GM12878 (cell line): Measurements from ENCODE around the gene XIRP1. TPM values are rescaled to one million over a fixed set of nuclear protein-coding genes. Genes with fewer than 3 reads are reported as not detected.

Experiments
- ATAC-seq: fragments of 200-7000 bp; cut with Tn5 transposase; 3 replicates; pipeline ENCODE4 v1.9.1; 2020; ENCODE audit warnings: mild to moderate bottlenecking, moderate library complexity
- BruUV-seq: library from RNA; stranded (reverse); fragments of 400-500 nt; replicated peaks from 2 replicates; lab custom pipeline; 2021; lab: Mats Ljungman, UMichigan
- CTCF ChIA-PET: fragments of 300-600 bp; sonication (Branson Sonifier 250); formaldehyde crosslinking; extraction: SDS; loops from one replicate; lab custom pipeline; 2021; ENCODE audit warnings: inconsistent platforms; lab: Yijun Ruan, JAX
- POLR2A ChIA-PET: fragments of 350-600 bp; formaldehyde crosslinking; extraction: SDS; loops from one replicate; lab custom pipeline; 2021; ENCODE audit warnings: inconsistent platforms; lab: Charles Lee
- RAD21 ChIA-PET: fragments of 300-600 bp; sonication (Branson Sonifier 250); formaldehyde crosslinking; loops from one replicate; lab custom pipeline; 2023; ENCODE audit warnings: antibody characterized with exemption; ENCODE audit not compliant: unreplicated experiment; lab: Charles Lee
- SMC1A ChIA-PET: fragments of 300-600 bp; sonication (Branson Sonifier 250); formaldehyde crosslinking; loops from one replicate; lab custom pipeline; 2023; ENCODE audit not compliant: unreplicated experiment, uncharacterized antibody; lab: Charles Lee
- DNase-seq: peaks from one replicate; pipeline ENCODE4 v3.0.0-alpha.2; 2011; ENCODE audit warnings: low read depth, low spot score
- FAIRE-seq: peaks from 3 replicates; lab custom pipeline; 2011; peaks lifted over from hg19 to GRCh38; lab: Jason Lieb, UNC
- H2AFZ ChIP-seq: 2 replicates; pipeline ENCODE4 v1.6.0; 2011; ENCODE audit warnings: low read depth, low read length, control low read depth; ENCODE audit not compliant: control insufficient read depth
- H3K27ac ChIP-seq: 2 replicates; pipeline ENCODE4 v1.5.1; 2011; ENCODE audit warnings: control low read depth; ENCODE audit not compliant: control insufficient read depth, insufficient read depth
- H3K27me3 ChIP-seq, 2 experiments: replicated peaks in 1 of 2; 2 replicates each; pipeline versions ENCODE4 v1.6.0 to v1.6.1; 2011; ENCODE audit warnings: low read length in 1 of 2; ENCODE audit not compliant: control insufficient read depth in 2 of 2, insufficient read depth in 2 of 2
- H3K36me3 ChIP-seq, 2 experiments: 2 replicates each; pipeline ENCODE4 v1.5.1; 2011; ENCODE audit warnings: low read length in 1 of 2; ENCODE audit not compliant: control insufficient read depth in 2 of 2, insufficient read depth in 2 of 2
- H3K4me1 ChIP-seq: 2 replicates; pipeline ENCODE4 v1.6.1; 2011; ENCODE audit warnings: mild to moderate bottlenecking, low read length, moderate library complexity, mixed read lengths; ENCODE audit not compliant: control insufficient read depth, insufficient read depth
- H3K4me2 ChIP-seq: 2 replicates; pipeline ENCODE4 v1.6.0; 2011; ENCODE audit warnings: control low read depth; ENCODE audit not compliant: control insufficient read depth, insufficient read depth
- H3K4me3 ChIP-seq: fragments of 200-600 bp; sonication (generic); 2 replicates; pipeline ENCODE4 v1.5.1; 2016
- H3K79me2 ChIP-seq: 2 replicates; pipeline ENCODE4 v1.6.0; 2011; ENCODE audit warnings: low read length; ENCODE audit not compliant: control insufficient read depth, insufficient read depth
- H3K9ac ChIP-seq: 2 replicates; pipeline ENCODE4 v1.8.0; 2011; ENCODE audit warnings: low read length, control low read depth, mixed read lengths; ENCODE audit not compliant: control insufficient read depth, insufficient read depth
- H3K9me3 ChIP-seq: replicated peaks from 3 replicates; pipeline ENCODE4 v1.5.1; 2011; ENCODE audit warnings: mild to moderate bottlenecking, low read length; ENCODE audit not compliant: control insufficient read depth, insufficient read depth
- H4K20me1 ChIP-seq: 2 replicates; pipeline ENCODE4 v1.6.0; 2011; ENCODE audit not compliant: control insufficient read depth, insufficient read depth
- ETV6 ChIP-seq, 2 experiments: fragments of 450-650 bp in 1 of 2; IDR thresholded peaks in 1 of 2; conservative IDR thresholded peaks in 1 of 2; 2 replicates each; pipeline ENCODE4 v1.6.1; 2014; ENCODE audit warnings: antibody characterized with exemption in 1 of 2, borderline replicate concordance in 1 of 2, low read depth in 1 of 2, mild to moderate bottlenecking in 1 of 2, moderate library complexity in 1 of 2
- PML ChIP-seq: IDR thresholded peaks from 2 replicates; pipeline ENCODE4 v1.6.1; 2012; ENCODE audit warnings: low read length, inconsistent platforms
- RFX5 ChIP-seq: IDR thresholded peaks from 2 replicates; pipeline ENCODE4 v1.6.1; 2011; ENCODE audit warnings: low read depth, low read length, improper control_type of control experiment
- SIN3A ChIP-seq: IDR thresholded peaks from 2 replicates; pipeline ENCODE4 v1.6.1; 2012; ENCODE audit warnings: low read depth, low read length, improper control_type of control experiment
- STAT3 ChIP-seq: IDR thresholded peaks from 2 replicates; pipeline ENCODE4 v1.6.1; 2011; ENCODE audit warnings: low read depth, low read length, improper control_type of control experiment
- TBL1XR1 ChIP-seq: IDR thresholded peaks from 2 replicates; pipeline ENCODE4 v1.6.1; 2012; ENCODE audit warnings: low read depth, low read length, improper control_type of control experiment
- YBX1 ChIP-seq: fragments of 450-650 bp; IDR thresholded peaks from 2 replicates; pipeline ENCODE4 v1.6.1; 2016; ENCODE audit warnings: antibody characterized with exemption
- ZNF207 ChIP-seq: fragments of 450-650 bp; IDR thresholded peaks from 2 replicates; pipeline ENCODE4 v1.6.1; 2014; ENCODE audit warnings: antibody characterized with exemption, mild to moderate bottlenecking, borderline replicate concordance
- ZNF24 ChIP-seq: fragments of 450-650 bp; IDR thresholded peaks from 2 replicates; pipeline ENCODE4 v1.6.1; 2017; ENCODE audit warnings: antibody characterized with exemption, mild to moderate bottlenecking
- ZNF384 ChIP-seq: IDR thresholded peaks from 2 replicates; pipeline ENCODE4 v1.6.1; 2012; ENCODE audit warnings: low read depth, mild to moderate bottlenecking, low read length, improper control_type of control experiment, borderline replicate concordance
- WGBS: methylation state at CpG from one replicate; pipeline ENCODE4 v1.1.6; 2016; ENCODE audit warnings: low lambda C conversion rate; ENCODE audit not compliant: insufficient replicate concordance, insufficient coverage; ENCODE audit errors: missing lambda C conversion rate; 5-methylcytosine and 5-hydroxymethylcytosine counted together
- in situ Hi-C: fragments of 300-500 bp; cut with MboI; formaldehyde crosslinking; loops from 9 replicates; pipeline ENCODE4 v1.14.3; 2018; ENCODE audit warnings: mixed read lengths
- intact Hi-C: fragments of 100-400 bp; cut with micrococcal nuclease; formaldehyde crosslinking; loops from one replicate; pipeline ENCODE4 v1.14.2; 2022; ENCODE audit not compliant: unreplicated experiment
- polyA plus RNA-seq, 11 experiments: library from polyadenylated mRNA; depleted of rRNA in 4 of 11; unstranded in 6 of 11; stranded (reverse) in 5 of 11; fragments of >200 nt; fragmentation: Nextera tagmentation in 4 of 11; fragmentation: Illumina TruSeq in 1 of 11; extraction: Ambion mirVana in 4 of 11; extraction: Trizol in 1 of 11; gene quantifications; 1 replicate in 1 of 11; 2 replicates in 10 of 11; pipeline versions ENCODE4 v1.2.1 to v1.2.3, GENCODE V29; 2011 to 2016; ENCODE audit warnings: inconsistent platforms in 2 of 11, missing spikeins in 2 of 11, low read depth in 1 of 11
- total RNA-seq, 4 experiments: library from RNA; depleted of rRNA in 3 of 4; stranded (reverse); fragments of >200 nt in 3 of 4; fragmentation: Illumina TruSeq in 1 of 4; extraction: Trizol in 1 of 4; gene quantifications; 2 replicates each; pipeline versions ENCODE4 v1.2.1 to v1.2.3, GENCODE V29; 2013 to 2021
- TF ChIP-seq, protein P1 (sequence below): fragments of 450-650 bp; IDR thresholded peaks from 2 replicates; pipeline ENCODE4 v1.6.1; 2014; ENCODE audit warnings: mild to moderate bottlenecking

Gene XIRP1
- total and polyA plus RNA-seq, 10 of the 15 experiments (the other 5 are each of a cell fraction or from before 2014, with no cell fraction given), result 0.03 to 0.38 (median 0.08) TPM; not detected in 1

DNA sequence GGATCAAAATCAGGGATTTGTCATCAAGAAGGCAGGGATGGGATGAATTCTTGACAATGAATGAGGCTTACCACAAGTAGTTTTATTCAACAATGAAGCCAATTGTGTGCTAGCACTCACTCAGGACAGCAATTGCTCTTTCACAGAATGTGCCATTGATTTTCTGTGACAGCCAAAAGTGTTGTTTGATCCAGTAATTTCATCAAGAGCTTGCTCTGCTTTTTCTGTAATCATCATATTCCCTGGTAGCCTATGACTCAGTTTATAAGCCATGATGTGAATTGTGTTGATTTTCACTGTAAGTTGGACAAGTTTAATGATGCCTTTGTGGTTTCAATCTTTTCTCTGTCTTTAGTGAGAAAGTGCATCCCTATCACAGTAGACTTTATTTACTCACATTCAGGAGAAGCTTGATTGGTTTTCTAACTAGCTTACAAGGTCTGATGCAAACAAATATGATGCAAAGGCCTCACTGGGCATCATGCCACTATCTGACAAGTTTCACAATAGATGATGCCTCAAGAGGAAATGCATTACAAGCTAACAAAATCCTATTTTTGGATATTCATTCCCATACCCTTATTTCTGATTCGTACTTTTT is 25.4 kb downstream of the XIRP1 start:
- Histone ChIP-seq H3K4me1 (no peaks in the 10 kb centered on the region), H3K9me3 (no peaks in the 10 kb centered on the region), H3K79me2 (no peaks in the 10 kb centered on the region), H3K36me3 (no peaks in the 10 kb centered on the region), H2AFZ (no peak overlapping the region), H3K4me2 (no peak overlapping the region), H4K20me1 (no peaks in the 10 kb centered on the region), H3K27ac (no peak overlapping the region), H3K27me3 (no peaks in the 10 kb centered on the region; a peak in 1 of 4 replicates), H3K4me3 (no peak overlapping the region)
- in situ Hi-C loops, result no loop called here
- FAIRE-seq (no peak), ATAC-seq (no peak)
- POLR2A ChIA-PET, result interaction anchor here (2.5 kb wide), 1 partner anchor 8 kb away, joined by 5 read pairs; no protein-coding TSS in a partner anchor
- SMC1A ChIA-PET, result interaction anchor here (1.8 to 1.9 kb wide), 2 partner anchors 9 to 121 kb away, joined by 6 to 9 read pairs; no protein-coding TSS in a partner anchor
- 0% methylated on average over 1 of the region's 1 CpG for WGBS
- CTCF ChIA-PET, result interaction anchor here (0.9 to 6.1 kb wide), 5 partner anchors 16 to 125 kb away, joined by 3 to 28 read pairs (median 3); partner anchors contain the start of gene XIRP1
- RAD21 ChIA-PET, result interaction anchor here (0.9 to 1.1 kb wide), 2 partner anchors 21 to 40 kb away, joined by 3 read pairs; no protein-coding TSS in a partner anchor
- TF ChIP-seq TBL1XR1 (no peak), RFX5 (no peak), ETV6 (conservative IDR thresholded peaks at IDR 0.05 in 1 of 2, IDR thresholded peaks at IDR 0.05 in 1 of 2; ENCODE audit: borderline replicate concordance in 1 of 2, low read depth in 1 of 2) (no peak), ZNF384 (no peak), PML (no peak), ZNF207 (no peak), ZNF24 (no peak), YBX1 (no peak), SIN3A (no peak), STAT3 (no peak)
- TF ChIP-seq, protein P1, sequence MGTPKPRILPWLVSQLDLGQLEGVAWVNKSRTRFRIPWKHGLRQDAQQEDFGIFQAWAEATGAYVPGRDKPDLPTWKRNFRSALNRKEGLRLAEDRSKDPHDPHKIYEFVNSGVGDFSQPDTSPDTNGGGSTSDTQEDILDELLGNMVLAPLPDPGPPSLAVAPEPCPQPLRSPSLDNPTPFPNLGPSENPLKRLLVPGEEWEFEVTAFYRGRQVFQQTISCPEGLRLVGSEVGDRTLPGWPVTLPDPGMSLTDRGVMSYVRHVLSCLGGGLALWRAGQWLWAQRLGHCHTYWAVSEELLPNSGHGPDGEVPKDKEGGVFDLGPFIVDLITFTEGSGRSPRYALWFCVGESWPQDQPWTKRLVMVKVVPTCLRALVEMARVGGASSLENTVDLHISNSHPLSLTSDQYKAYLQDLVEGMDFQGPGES, result no peak
- TF ChIP-seq, all 136 proteins: peak for 0
- H3K9ac ChIP-seq, result no peak overlapping the region
- no peak for DNase-seq
- BruUV-seq, result no TSS peak
- intact Hi-C loops, result no loop called here
